ENCODE measurements around the gene ELL2. TPM values are rescaled to one million over a fixed set of nuclear protein-coding genes. Genes with fewer than 3 reads are reported as not detected.

The ELL2 gene
- total and polyA plus RNA-seq, 9 of the 15 experiments (the other 6 are each of a cell fraction or from before 2014, with no cell fraction given): 4.3 to 18.3 (median 14.5) TPM

- TF ChIP-seq MGA (IDR thresholded peaks at IDR 0.05) (peak; percentile 33; the same call in 1 of the 2 replicates), TRIM28 (IDR thresholded peaks at IDR 0.05) (peak; percentile 11; the same call in 1 of the 2 replicates), MIER1 (IDR thresholded peaks at IDR 0.05; ENCODE audit: low read depth) (0 out of 2 replicates have a peak, but pooled peaks have one; percentile 58), NFATC3 (IDR thresholded peaks at IDR 0.05) (peak; percentile 46; the same call in 1 of the 2 replicates), ZNF146 (CRISPR knock-in tag; IDR thresholded peaks at IDR 0.05; ENCODE audit: unreplicated experiment) (no peak), ATF3 (IDR thresholded peaks at IDR 0.05) (no peak), ATF3 (CRISPR knock-in tag; conservative IDR thresholded peaks at IDR 0.05) (no peak), THRAP3 (IDR thresholded peaks at IDR 0.05; ENCODE audit: borderline replicate concordance) (peak; percentile 76; the same call in 1 of the 2 replicates), SMARCE1 (IDR thresholded peaks at IDR 0.05) (0 out of 2 replicates have a peak, but pooled peaks have one; percentile 4), AFF1 (IDR thresholded peaks at IDR 0.05; ENCODE audit: low read depth in 1 of 2, partially characterized antibody in 2 of 2) (peak in 1 of 2 experiments; percentile 58)
Observed at GRCh38 chr5:95962475-95962773, 773 bp upstream of the ELL2 start (continued).

Measured in K562 (cell line).